ENCODE results near the gene ZBTB1. TPM values are rescaled to one million over a fixed set of nuclear protein-coding genes. Genes with fewer than 3 reads are reported as not detected.
A peak's percentile ranks its signal among the peaks of the same experiment; 100 is the strongest.
"Not testable (repeated sequence)": the region's sequence is repeated elsewhere in the genome, so short reads cannot be mapped to it uniquely, and the experiment has no call there.

Gene ZBTB1
- total RNA-seq, 4 donors from 2014 or later = 17.8 to 41.8 (median 23.9) TPM

DNA sequence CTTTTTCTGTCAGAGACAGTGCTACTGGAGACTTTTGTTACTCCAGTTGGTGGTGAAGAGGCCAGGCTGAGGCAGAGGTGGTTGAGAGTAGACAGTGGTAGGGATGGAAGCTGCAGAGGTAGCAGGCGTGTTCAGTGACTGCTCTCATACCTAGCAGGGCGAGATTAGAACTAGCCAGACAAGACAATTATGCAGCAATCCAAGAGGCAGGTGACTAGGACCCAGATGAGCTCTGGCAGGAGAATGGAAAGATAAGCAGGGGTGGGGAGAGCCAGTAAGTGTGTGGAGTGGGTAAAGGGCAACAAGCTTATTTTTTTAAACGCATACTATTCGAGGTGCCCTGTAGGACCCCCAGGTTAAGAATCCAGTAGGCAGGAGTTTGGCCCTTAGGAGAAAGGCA lies 50.0 kb downstream of the ZBTB1 start:
- intact Hi-C loops (cut with DNase I) = no loop called here
- Histone ChIP-seq H3K36me3 (no peaks in the 10 kb centered on the region), H3K4me3 (no peak overlapping the region), H3K4me1 (peaks cover 5 to 13% (median 8%) of the 10 kb centered on the region in 3 donors), H3K27me3 (peaks cover 0 to 7% (median 0%) of the 10 kb centered on the region in 4 donors), H3K9me3 (no peaks in the 10 kb centered on the region), H3K27ac (no peak overlapping the region)
- WGBS, 2 donors = 74 to 77% methylated on average over 4 of the region's 4 CpGs
- no peak for DNase-seq
- TF ChIP-seq POLR2A (IDR thresholded peaks at IDR 0.05) = no peak
- TF ChIP-seq, protein P1, sequence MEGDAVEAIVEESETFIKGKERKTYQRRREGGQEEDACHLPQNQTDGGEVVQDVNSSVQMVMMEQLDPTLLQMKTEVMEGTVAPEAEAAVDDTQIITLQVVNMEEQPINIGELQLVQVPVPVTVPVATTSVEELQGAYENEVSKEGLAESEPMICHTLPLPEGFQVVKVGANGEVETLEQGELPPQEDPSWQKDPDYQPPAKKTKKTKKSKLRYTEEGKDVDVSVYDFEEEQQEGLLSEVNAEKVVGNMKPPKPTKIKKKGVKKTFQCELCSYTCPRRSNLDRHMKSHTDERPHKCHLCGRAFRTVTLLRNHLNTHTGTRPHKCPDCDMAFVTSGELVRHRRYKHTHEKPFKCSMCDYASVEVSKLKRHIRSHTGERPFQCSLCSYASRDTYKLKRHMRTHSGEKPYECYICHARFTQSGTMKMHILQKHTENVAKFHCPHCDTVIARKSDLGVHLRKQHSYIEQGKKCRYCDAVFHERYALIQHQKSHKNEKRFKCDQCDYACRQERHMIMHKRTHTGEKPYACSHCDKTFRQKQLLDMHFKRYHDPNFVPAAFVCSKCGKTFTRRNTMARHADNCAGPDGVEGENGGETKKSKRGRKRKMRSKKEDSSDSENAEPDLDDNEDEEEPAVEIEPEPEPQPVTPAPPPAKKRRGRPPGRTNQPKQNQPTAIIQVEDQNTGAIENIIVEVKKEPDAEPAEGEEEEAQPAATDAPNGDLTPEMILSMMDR (IDR thresholded peaks at IDR 0.05) = no peak

DNA sequence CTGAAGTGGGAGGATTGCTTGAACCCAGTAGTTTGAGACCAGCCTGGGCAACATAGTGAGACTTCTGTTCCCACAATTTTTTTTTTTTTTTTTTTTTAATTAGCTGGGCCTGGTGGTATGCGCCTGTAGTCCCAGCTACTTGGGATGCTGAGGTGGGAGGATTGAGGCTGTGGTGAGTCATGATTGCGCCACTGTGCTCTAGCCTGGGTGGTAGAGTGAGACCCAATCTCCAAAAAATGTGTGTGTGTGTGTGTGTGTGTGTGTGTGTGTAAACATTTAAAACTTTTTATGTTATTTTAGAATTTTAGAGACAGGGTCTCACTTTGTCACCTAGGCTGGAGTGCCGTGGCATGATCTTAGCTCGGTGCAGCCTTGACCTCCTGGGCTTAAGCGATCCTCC lies 52.0 kb downstream of the ZBTB1 start:
- WGBS, 2 donors = 89 to 95% methylated on average over 2 of the region's 5 CpGs
- no peak overlapping the region for H3K27ac ChIP-seq
- intact Hi-C loops (cut with DNase I) = no loop called here
- no peaks in the 10 kb centered on the region for H3K9me3 ChIP-seq
- DNase-seq = no peak
- H3K27me3 ChIP-seq = no peaks in the 10 kb centered on the region
- peaks cover 0 to 4% (median 0%) of the 10 kb centered on the region in 3 donors for H3K4me1 ChIP-seq
- H3K4me3 ChIP-seq = no peak overlapping the region
- no peaks in the 10 kb centered on the region for H3K36me3 ChIP-seq
- TF ChIP-seq POLR2A (IDR thresholded peaks at IDR 0.05) = no peak
- TF ChIP-seq, protein P1 (IDR thresholded peaks at IDR 0.05) = no peak

DNA sequence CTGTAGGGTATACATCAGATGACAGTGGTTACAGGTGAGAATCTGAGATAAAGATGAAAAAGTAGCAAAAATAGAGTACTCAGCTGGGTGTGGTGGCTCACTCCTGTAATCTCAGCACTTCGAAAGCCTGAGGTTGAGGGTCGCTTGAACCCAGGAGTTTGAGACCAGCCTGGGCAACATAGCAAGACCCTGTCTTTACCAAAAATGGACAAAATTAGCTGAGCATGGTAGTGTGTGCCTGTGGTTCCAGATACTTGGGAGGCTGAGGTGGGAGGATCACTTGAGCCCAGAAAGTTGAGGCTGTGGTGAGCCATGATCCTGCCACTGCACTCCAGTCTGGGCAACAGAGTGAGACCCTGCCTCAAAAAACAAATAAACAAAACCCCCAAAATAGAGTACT lies 53.6 kb downstream of the ZBTB1 start:
- H3K27me3 ChIP-seq; DNase-seq; intact Hi-C loops (cut with DNase I); H3K27ac ChIP-seq; H3K9me3 ChIP-seq; H3K36me3 ChIP-seq; H3K4me3 ChIP-seq: not testable (repeated sequence)
- WGBS, 2 donors = 89 to 97% methylated on average over 2 of the region's 2 CpGs
- peaks cover 0 to 20% (median 5%) of the 10 kb centered on the region in 3 donors for H3K4me1 ChIP-seq

DNA sequence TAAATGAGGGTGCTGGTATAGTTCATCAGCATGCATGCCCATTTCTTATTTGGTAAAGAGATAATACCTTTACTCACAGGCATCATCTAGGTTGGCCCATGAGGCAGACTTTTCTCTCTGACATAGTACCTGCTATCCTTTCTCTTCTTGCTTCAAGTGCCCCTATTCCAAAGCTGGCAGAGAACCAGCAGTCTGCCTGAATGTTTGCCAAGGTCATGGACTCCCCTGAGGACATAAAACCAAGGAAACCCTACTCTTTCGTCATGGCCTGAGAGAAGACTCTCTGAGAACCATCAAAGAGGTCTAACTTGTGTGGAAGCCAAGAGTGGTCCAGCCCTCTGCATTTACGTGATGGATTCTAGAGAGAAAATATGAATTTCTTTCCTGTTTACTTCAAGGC lies 57.1 kb downstream of the ZBTB1 start:
- intact Hi-C loops (cut with DNase I) = no loop called here
- TF ChIP-seq, protein P1 (IDR thresholded peaks at IDR 0.05) = no peak
- TF ChIP-seq POLR2A (IDR thresholded peaks at IDR 0.05) = no peak
- peaks cover 4 to 25% (median 5%) of the 10 kb centered on the region in 3 donors for H3K4me1 ChIP-seq
- no peaks in the 10 kb centered on the region for H3K36me3 ChIP-seq
- H3K9me3 ChIP-seq = no peaks in the 10 kb centered on the region
- H3K4me3 ChIP-seq = no peak overlapping the region
- no peak for DNase-seq
- peak overlapping the region in 1 of 4 donors; percentile 60 for H3K27ac ChIP-seq
- H3K27me3 ChIP-seq = no peaks in the 10 kb centered on the region
- 61 to 63% methylated on average over 2 of the region's 2 CpGs for WGBS, 2 donors

DNA sequence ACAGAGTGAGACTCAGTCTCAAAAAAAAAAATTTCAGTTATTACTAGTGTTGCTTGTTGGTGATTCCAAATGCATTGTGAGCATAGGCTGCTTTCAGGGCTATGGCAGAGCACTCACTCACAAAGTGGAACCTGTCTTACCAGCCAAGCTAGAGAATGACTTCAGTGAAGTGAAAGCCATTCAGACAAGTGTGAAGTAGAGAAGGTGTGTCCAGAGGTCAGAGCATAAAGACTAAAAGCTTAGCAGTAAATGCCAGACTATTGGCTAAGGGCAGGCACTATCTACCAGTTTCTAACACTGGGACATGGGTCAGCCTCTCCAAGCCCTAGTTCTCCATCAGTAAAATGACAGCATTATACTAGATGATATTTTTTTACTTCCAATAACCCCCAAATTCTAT lies 57.9 kb downstream of the ZBTB1 start:
- H3K27me3 ChIP-seq = no peaks in the 10 kb centered on the region
- H3K4me3 ChIP-seq = no peak overlapping the region
- no peak for DNase-seq
- no peaks in the 10 kb centered on the region for H3K9me3 ChIP-seq
- H3K27ac ChIP-seq = peak overlapping the region in 3 of 4 donors; percentile 39 to 69 (median 60)
- intact Hi-C loops (cut with DNase I) = no loop called here
- TF ChIP-seq POLR2A (IDR thresholded peaks at IDR 0.05) = no peak
- TF ChIP-seq, protein P1 (IDR thresholded peaks at IDR 0.05) = no peak
- peaks cover 4 to 33% (median 5%) of the 10 kb centered on the region in 3 donors for H3K4me1 ChIP-seq
- H3K36me3 ChIP-seq = no peaks in the 10 kb centered on the region

DNA sequence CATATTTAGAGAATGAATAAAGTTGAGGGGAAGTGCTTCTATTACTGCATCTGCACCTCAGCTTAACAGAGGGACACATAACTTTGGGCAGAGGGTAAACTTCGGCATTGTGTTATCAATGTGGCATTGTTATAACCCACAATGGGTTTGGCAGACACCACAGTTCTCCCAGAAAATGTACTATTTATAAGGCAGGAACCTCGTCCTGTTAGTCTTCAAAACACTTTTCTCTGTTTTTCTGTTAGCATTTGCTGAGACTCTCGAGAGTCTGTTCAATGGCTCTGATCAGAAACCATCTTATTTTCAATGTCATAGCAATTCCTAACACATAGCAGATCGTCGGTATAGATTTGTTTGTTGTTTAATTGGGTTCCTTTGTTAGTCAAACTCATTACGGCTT lies 59.1 kb downstream of the ZBTB1 start:
- 70 to 80% methylated on average over 6 of the region's 6 CpGs for WGBS, 2 donors

More for the DNA sequence above, 59.1 kb downstream of the ZBTB1 start:
- Histone ChIP-seq H3K27ac (no peak overlapping the region), H3K4me3 (no peak overlapping the region), H3K9me3 (no peaks in the 10 kb centered on the region), H3K4me1 (peaks cover 5 to 43% (median 7%) of the 10 kb centered on the region in 3 donors), H3K27me3 (no peaks in the 10 kb centered on the region), H3K36me3 (no peaks in the 10 kb centered on the region)
- intact Hi-C loops (cut with DNase I) = no loop called here
- TF ChIP-seq POLR2A (IDR thresholded peaks at IDR 0.05) = no peak
- TF ChIP-seq, protein P1 (IDR thresholded peaks at IDR 0.05) = no peak
- DNase-seq = no peak
